HepG2 (cell line): ENCODE results near the gene ERP44. TPM values are rescaled to one million over a fixed set of nuclear protein-coding genes. Genes with fewer than 3 reads are reported as not detected.
"Not testable (repeated sequence)": the region's sequence is repeated elsewhere in the genome, so short reads cannot be mapped to it uniquely, and the experiment has no call there.

Source experiments
- ATAC-seq: fragments of 200-7000 bp; cut with Tn5 transposase; 3 replicates; pipeline ENCODE4 v1.9.1; 2020; ENCODE audit warnings: mild to moderate bottlenecking, moderate library complexity
- BruUV-seq: library from RNA; stranded (reverse); fragments of 400-500 nt; replicated peaks from 2 replicates; lab custom pipeline; 2021; lab: Mats Ljungman, UMichigan
- CTCF ChIA-PET: fragments of 300-600 bp; formaldehyde crosslinking; extraction: SDS; loops from one replicate; lab custom pipeline; 2021; ENCODE audit warnings: low total read pairs, inconsistent platforms, low intra/inter-chr PET ratio; lab: Yijun Ruan, JAX
- POLR2A ChIA-PET: fragments of 350-600 bp; sonication (Branson Sonifier 250); formaldehyde crosslinking; loops from one replicate; lab custom pipeline; 2020; ENCODE audit warnings: antibody characterized with exemption, inconsistent platforms; lab: Yijun Ruan, JAX
- DNase-seq: peaks from one replicate; pipeline ENCODE4 v3.0.0-alpha.2; 2015; ENCODE audit warnings: low spot score
- FAIRE-seq: peaks from 3 replicates; lab custom pipeline; 2011; peaks lifted over from hg19 to GRCh38; lab: Jason Lieb, UNC
- H2AFZ ChIP-seq: one replicate; pipeline ENCODE4 v1.6.1; 2011; ENCODE audit warnings: low read length, inconsistent platforms
- H3K27ac ChIP-seq: fragments of 300-600 bp; 3 replicates; pipeline ENCODE4 v1.8.0; 2011; ENCODE audit warnings: mixed run types, mild to moderate bottlenecking, mixed read lengths, low read length, inconsistent platforms; ENCODE audit not compliant: insufficient read depth; ENCODE audit errors: extremely low read length
- H3K27me3 ChIP-seq, 2 experiments: fragments of 200-600 bp in 1 of 2; 2 replicates in 1 of 2; 3 replicates in 1 of 2; pipeline versions ENCODE4 v1.6.0 to v1.8.0; 2011; ENCODE audit warnings: low read length in 2 of 2, mild to moderate bottlenecking in 2 of 2, moderate library complexity in 2 of 2, inconsistent platforms in 1 of 2; ENCODE audit not compliant: insufficient read depth in 2 of 2, control insufficient read depth in 1 of 2
- H3K36me3 ChIP-seq, 2 experiments: fragments of 200-600 bp in 1 of 2; replicated peaks in 1 of 2; 2 replicates in 1 of 2; 3 replicates in 1 of 2; pipeline versions ENCODE4 v1.5.1 to v1.8.0; 2011; ENCODE audit warnings: low read length in 2 of 2, inconsistent platforms in 1 of 2; ENCODE audit not compliant: insufficient read depth in 2 of 2, control insufficient read depth in 1 of 2
- H3K4me1 ChIP-seq: 2 replicates; pipeline ENCODE4 v1.5.1; 2012; ENCODE audit warnings: low read length, inconsistent platforms; ENCODE audit not compliant: insufficient read depth
- H3K4me2 ChIP-seq: 2 replicates; pipeline ENCODE4 v1.6.0; 2011; ENCODE audit warnings: low read depth, low read length, inconsistent platforms
- H3K4me3 ChIP-seq, 3 experiments: fragments of 200-600 bp in 1 of 3; sonication (generic), shearing (Covaris generic) in 1 of 3; replicated peaks in 1 of 3; 2 replicates each; pipeline ENCODE4 v1.5.1; 2011 to 2016; ENCODE audit warnings: low read length in 3 of 3, inconsistent platforms in 2 of 3, low read depth in 2 of 3, mild to moderate bottlenecking in 2 of 3, control low read depth in 1 of 3, mixed read lengths in 1 of 3; ENCODE audit not compliant: insufficient read depth in 1 of 3
- H3K79me2 ChIP-seq: one replicate; pipeline ENCODE4 v1.6.1; 2011; ENCODE audit warnings: low read length, inconsistent platforms; ENCODE audit not compliant: insufficient read depth
- H3K9ac ChIP-seq: 2 replicates; pipeline ENCODE4 v1.6.0; 2011; ENCODE audit warnings: mild to moderate bottlenecking, low read depth, low read length, inconsistent platforms; ENCODE audit not compliant: insufficient read depth
- H3K9me3 ChIP-seq: 2 replicates; pipeline ENCODE4 v1.5.1; 2012; ENCODE audit warnings: mild to moderate bottlenecking, low read length
- H4K20me1 ChIP-seq: 2 replicates; pipeline ENCODE4 v1.6.0; 2011; ENCODE audit warnings: inconsistent platforms, mild to moderate bottlenecking, low read length, moderate library complexity; ENCODE audit not compliant: insufficient read depth
- MAFF ChIP-seq: IDR thresholded peaks from 2 replicates; pipeline ENCODE4 v1.6.1; 2011; ENCODE audit warnings: low read depth, low read length, improper control_type of control experiment
- MAFK ChIP-seq, 2 experiments: IDR thresholded peaks in 1 of 2; conservative IDR thresholded peaks in 1 of 2; 2 replicates each; pipeline ENCODE4 v1.6.1; 2011; ENCODE audit warnings: improper control_type of control experiment in 2 of 2, low read length in 2 of 2
- PCBP2 ChIP-seq: fragments of 200-400 bp; formaldehyde crosslinking; optimal IDR thresholded peaks from 2 replicates; pipeline ENCODE3; 2018; ENCODE audit warnings: low read length, low read depth; ENCODE audit not compliant: poor library complexity, severe bottlenecking
- ZNF121 ChIP-seq: sonication (generic); formaldehyde crosslinking; IDR thresholded peaks from 2 replicates; pipeline ENCODE4 v1.5.0; 2020; ENCODE audit warnings: mild to moderate bottlenecking, missing genetic modification reagents
- WGBS: methylation state at CpG from one replicate; pipeline ENCODE4 v1.1.6; 2017; ENCODE audit warnings: low lambda C conversion rate; 5-methylcytosine and 5-hydroxymethylcytosine counted together
- in situ Hi-C: cut with HindIII; loops from 2 replicates; pipeline ENCODE4 v1.10.0; 2017; ENCODE audit warnings: low pct_unique_long_range_greater_than_20kb; ENCODE audit not compliant: extremely low pct_ligation_motif_present
- intact Hi-C: fragments of 100-400 bp; cut with micrococcal nuclease; formaldehyde crosslinking; loops from one replicate; pipeline ENCODE4 v1.10.0; 2022; ENCODE audit not compliant: unreplicated experiment
- polyA plus RNA-seq, 8 experiments: library from polyadenylated mRNA; depleted of rRNA in 3 of 8; stranded (reverse) in 7 of 8; unstranded in 1 of 8; fragments of >200 nt; fragmentation: Illumina TruSeq in 4 of 8; extraction: Trizol in 4 of 8; gene quantifications; 2 replicates each; pipeline versions ENCODE4 v1.2.1 to v1.2.3, GENCODE V29; 2011 to 2016; ENCODE audit warnings: low read depth in 4 of 8, missing spikeins in 1 of 8, mixed read lengths in 1 of 8; ENCODE audit not compliant: insufficient read depth in 1 of 8
- total RNA-seq, 5 experiments: library from RNA; depleted of rRNA; stranded (reverse); fragments of >200 nt; fragmentation: Illumina TruSeq; extraction: Trizol; gene quantifications; 2 replicates each; pipeline ENCODE4 v1.2.3, GENCODE V29; 2016; ENCODE audit warnings: low read depth in 1 of 5

The ERP44 gene
- total and polyA plus RNA-seq, 2 of the 13 experiments (the other 11 are each of a cell fraction or from before 2014, with no cell fraction given) = 8.9 to 13.8 TPM

GRCh38 chr9:100096378-100096916 is 2.4 kb downstream of the ERP44 start:
- intact Hi-C loops = loop anchor here (5.0 kb wide), 1 partner anchor 64 kb away; no protein-coding TSS in a partner anchor
- Histone ChIP-seq H3K36me3 (no peaks in the 10 kb centered on the region), H2AFZ (no peak overlapping the region), H3K9ac (no peak overlapping the region), H3K79me2 (peaks cover 74% of the 10 kb centered on the region), H3K9me3 (no peaks in the 10 kb centered on the region), H4K20me1 (peaks cover 11% of the 10 kb centered on the region; the same call in 1 of the 2 replicates), H3K4me3 (peak overlapping the region in 1 of 3 experiments; percentile 14; a peak in 1 of 6 replicates), H3K27me3 (peaks cover 0 to 5% of the 10 kb centered on the region in 2 experiments; a peak in 1 of 5 replicates), H3K27ac (no peak overlapping the region), H3K4me1 (peaks cover 38% of the 10 kb centered on the region), H3K4me2 (peak overlapping the region; percentile 21; the same call in 1 of the 2 replicates)
- no peak for DNase-seq
- ATAC-seq = no peak
- ChIA-PET POLR2A (no interaction called here), CTCF (no interaction called here)
- FAIRE-seq = no peak
- no TSS peak for BruUV-seq
- 86% methylated on average over 3 of the region's 3 CpGs for WGBS
- peak; percentile 99 to 100 for TF ChIP-seq MAFK (conservative IDR thresholded peaks at IDR 0.05 in 1 of 2, IDR thresholded peaks at IDR 0.05 in 1 of 2; ENCODE audit: low read length in 2 of 2)
- TF ChIP-seq PCBP2 = no peak
- peak; percentile 99 for TF ChIP-seq MAFF
- in situ Hi-C loops = no loop called here

GRCh38 chr9:100094411-100094810 is 4.4 kb downstream of the ERP44 start:
- H3K27me3 ChIP-seq, in situ Hi-C loops, POLR2A ChIA-PET, H3K4me2 ChIP-seq, DNase-seq, H3K9me3 ChIP-seq, BruUV-seq, ATAC-seq, CTCF ChIA-PET, H3K9ac ChIP-seq, H2AFZ ChIP-seq, H3K27ac ChIP-seq, intact Hi-C loops, H3K4me3 ChIP-seq, FAIRE-seq, H3K36me3 ChIP-seq: not testable (repeated sequence)
- Histone ChIP-seq H3K79me2 (peaks cover 84% of the 10 kb centered on the region), H4K20me1 (peaks cover 11% of the 10 kb centered on the region; the same call in 1 of the 2 replicates), H3K4me1 (peaks cover 38% of the 10 kb centered on the region)
- 94% methylated on average over 2 of the region's 2 CpGs for WGBS
- TF ChIP-seq ZNF121 (CRISPR knock-in tag) = peak; percentile 70
